Adrenal gland (tissue), 5 donors: ENCODE results near the gene SOD3.

ENCODE experiments used
- CTCF ChIP-seq, 6 experiments: fragments of 450-650 bp in 4 of 6; fragments of 200-600 bp in 2 of 6; sonication (generic) in 1 of 6; IDR thresholded peaks; 1 replicate in 5 of 6; 2 replicates in 1 of 6; pipeline versions ENCODE4 v1.5.1 to v1.8.0; 2016 to 2021; ENCODE audit warnings: antibody characterized with exemption in 6 of 6, mild to moderate bottlenecking in 2 of 6, moderate library complexity in 1 of 6
- POLR2A ChIP-seq, 2 donors: fragments of 450-650 bp; IDR thresholded peaks; one replicate each; pipeline ENCODE4 v1.6.1; 2017; ENCODE audit warnings: antibody characterized with exemption in 2 of 2, mild to moderate bottlenecking in 2 of 2, moderate library complexity in 1 of 2
- donor health status: DM: no; HTN: no; CAD: no.

GRCh38 chr4:24840362-24840761 lies 45.0 kb downstream of the SOD3 start:
- TF ChIP-seq CTCF (IDR thresholded peaks at IDR 0.05) (no peak), POLR2A (IDR thresholded peaks at IDR 0.05) (no peak)
